Measurements from ENCODE around the gene NTM.

Gene NTM

DNA sequence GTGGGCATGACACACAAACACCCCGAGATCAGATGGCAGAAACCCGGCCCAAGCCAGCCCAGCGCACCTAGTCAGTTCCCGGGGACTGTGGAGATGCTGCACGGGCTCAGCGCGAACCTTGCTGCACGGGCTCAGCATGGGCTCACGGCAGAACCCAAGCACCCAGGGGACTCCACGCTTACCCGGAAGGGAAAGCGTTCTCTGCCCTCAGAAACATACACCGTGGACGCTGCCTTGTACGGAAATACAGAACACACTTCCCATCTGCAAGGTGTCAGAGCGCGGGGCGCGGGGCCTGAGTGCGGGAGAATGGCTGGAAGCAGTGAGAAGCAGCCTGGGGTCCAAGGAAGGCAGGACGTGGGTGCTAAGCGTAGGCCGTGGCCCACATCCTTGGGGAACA is 319.9 kb downstream of the NTM start:
- Histone ChIP-seq H3K27ac (no peak overlapping the region), H3K4me3 (no peak overlapping the region)

DNA sequence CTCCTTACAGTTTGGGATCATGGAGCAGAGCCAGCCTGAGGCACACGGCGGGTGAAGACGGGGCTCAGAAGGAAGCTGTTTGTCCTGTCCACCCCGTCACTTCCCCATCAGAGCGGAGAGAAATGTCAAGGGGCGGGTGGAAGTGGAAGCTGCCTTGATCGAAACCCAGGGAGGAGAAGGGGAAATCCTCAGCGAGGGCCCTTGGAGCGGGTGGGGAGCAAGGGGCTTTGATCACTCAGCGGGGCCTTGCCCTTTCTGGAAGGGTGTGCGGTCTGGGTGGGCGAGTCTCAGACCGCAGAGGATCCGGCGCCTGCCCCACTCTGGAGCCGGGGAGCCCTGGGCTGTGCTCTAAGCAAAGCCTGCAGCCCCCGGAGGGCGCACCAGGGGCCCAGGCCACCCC is 320.4 kb downstream of the NTM start:
- no peak overlapping the region for H3K4me3 ChIP-seq
- H3K27ac ChIP-seq = no peak overlapping the region

DNA sequence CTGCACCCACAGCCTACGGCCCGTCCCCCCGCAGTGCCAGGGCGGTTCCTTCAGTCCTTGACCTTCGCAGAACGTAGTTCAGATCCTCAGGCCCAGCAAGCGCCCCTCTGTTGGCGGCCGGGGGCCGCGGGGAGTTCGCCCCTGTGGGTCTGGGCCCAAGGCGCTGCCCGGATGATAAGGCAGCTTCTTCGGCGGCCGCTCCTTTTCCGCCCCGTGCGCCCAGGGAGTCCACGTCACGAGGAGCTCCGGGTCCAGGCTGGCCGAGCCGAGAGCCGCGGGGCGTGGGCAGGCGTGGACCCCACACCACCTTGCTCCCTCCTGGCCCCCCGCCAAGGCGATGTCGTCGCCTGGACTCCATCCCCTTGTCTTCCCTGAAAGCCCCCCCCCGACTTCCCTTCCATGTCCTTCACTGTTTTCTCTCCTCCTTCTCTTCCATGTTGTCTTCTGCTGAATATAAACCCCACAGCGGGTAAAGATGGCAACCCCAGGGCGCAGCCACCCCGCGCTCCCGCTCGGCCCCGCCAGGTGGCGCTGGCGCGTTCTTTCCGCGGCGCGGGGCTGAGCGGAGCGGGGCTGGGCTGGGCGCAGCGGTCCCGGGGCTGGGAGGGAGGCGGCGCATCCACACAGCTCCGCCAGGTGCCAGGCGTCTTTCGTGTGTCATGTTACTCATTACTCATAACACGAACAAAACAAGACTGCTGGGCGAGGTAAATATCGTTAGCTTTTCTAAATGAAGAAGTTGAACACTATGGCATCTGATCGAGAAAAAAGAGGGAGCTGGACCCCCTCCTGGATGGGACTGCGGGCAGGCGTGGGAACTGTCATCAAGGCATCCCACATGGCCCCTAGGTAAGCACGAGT is 321.0 kb downstream of the NTM start:
- Histone ChIP-seq H3K4me3 (no peak overlapping the region), H3K27ac (no peak overlapping the region)

DNA sequence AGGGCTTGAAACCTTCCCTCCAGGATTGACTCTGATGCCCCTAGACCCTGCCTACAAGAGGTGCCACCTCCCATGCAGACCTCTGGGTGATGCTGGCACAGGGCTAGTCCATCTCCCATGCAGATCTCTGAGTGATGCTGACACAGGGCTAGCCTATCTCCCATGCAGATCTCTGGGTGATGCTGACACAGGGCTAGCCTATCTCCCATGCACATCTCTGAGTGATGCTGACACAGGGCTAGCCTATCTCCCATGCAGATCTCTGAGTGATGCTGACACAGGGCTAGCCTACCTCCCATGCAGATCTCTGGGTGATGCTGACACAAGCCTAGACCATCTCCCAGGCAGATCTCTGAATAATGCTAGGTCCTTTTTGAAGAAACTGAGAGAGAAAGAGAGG is 321.7 kb downstream of the NTM start:
- Histone ChIP-seq H3K4me3 (no peak overlapping the region), H3K27ac (no peak overlapping the region)

DNA sequence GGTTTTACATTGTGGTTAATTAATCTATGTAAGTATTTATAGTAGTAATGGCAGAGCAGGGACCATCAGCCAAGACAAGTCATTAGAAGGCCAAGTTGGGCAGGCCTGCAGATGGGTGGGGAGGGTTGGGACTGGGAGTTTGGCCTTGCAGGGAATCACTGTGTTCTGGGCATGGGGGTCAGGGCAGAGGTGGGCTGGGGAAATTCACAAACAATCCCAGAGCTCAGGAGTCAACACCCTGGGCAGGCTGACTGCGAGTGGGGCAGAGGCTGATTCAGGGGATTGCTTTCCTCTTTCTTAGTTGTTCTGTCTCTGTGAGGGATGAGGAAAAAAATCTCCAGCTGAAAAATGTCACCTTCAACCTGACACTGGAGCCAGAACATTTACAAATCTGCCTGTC is 322.5 kb downstream of the NTM start:
- Histone ChIP-seq H3K27ac (no peak overlapping the region), H3K4me3 (no peak overlapping the region)

- Histone ChIP-seq H3K4me3 (no peak overlapping the region), H3K27ac (no peak overlapping the region)
These were observed 323.3 kb downstream of the NTM start for GRCh38 chr11:131693756-131694155.

DNA sequence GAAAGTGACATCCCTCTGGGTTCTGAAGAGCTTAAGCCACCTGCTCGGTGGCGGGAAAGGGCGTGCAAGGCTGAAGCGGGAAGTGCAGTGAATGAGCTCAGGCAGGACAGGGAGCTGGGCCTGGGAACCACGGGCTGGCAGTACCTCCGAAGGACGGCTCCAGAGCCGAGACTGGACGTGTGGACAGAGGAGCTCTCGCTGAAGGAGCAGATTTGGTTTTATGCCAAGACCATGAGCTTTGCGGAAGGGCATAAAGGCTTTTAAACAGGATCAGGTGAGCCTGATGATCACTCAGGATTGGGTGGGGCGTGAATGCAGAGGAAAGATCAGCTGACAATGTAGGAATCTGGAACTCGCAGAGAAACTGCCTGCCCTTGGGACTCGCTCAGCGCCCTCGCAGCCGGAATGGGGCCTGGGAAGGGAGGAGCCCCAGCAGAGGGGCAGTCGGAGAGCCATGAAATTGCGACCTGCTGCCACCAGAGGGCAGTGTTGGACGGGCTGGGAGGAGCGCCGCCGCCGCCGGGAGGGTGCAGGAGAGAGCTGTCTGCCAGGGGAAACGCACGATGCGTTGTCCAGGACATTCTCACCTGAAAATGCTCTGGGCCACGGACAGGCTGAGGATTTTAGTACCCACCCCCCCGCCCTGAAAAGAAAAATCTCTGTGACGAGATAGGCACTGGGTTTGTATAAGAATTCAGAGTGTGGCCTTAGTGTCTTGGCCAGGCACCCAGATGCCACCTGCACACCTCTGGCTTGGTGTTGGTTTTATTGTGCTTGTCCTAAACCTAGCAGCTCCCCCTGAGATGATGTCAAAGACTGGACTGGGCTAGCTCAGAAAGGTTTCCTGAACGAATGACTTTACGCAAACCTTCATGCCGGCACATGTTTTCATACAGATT is 324.4 kb downstream of the NTM start:
- H3K4me3 ChIP-seq = no peak overlapping the region

DNA sequence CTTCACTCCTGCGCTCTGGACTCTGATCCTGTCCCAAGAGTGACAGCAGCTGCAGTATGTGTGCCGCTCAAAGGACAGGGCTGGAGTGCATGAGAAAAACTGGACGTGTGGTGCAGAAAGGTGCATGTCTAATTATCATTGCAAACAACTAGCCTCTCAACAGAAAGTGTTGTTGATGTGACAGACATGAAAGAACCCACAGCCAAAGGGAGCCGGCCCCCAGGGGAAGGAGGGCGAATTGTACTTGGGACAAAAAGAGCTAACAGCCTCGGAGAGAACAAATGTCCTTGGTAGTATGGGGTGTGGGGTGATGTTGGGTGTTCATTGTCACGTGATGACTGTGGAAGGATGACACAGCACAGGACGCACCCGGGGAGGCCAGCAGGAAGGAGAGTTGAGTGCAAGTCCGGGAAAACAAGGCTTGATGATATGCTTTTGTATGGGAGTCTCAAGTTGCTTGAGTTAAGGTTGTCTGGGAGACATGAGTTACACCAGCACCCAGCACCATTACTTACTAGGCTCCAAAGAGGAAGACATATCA is 325.5 kb downstream of the NTM start:
- Histone ChIP-seq H3K27ac (no peak overlapping the region), H3K4me3 (no peak overlapping the region)

More for the DNA sequence above, 324.4 kb downstream of the NTM start:
- no peak overlapping the region for H3K27ac ChIP-seq

GRCh38 chr11:131696690-131697089 is 326.3 kb downstream of the NTM start:
- H3K27ac ChIP-seq = no peak overlapping the region

GRCh38 chr11:131703311-131703710 is 332.9 kb downstream of the NTM start:
- Histone ChIP-seq H3K4me3 (no peak overlapping the region), H3K27ac (no peak overlapping the region)

More at GRCh38 chr11:131696690-131697089, 326.3 kb downstream of the NTM start:
- no peak overlapping the region for H3K4me3 ChIP-seq

DNA sequence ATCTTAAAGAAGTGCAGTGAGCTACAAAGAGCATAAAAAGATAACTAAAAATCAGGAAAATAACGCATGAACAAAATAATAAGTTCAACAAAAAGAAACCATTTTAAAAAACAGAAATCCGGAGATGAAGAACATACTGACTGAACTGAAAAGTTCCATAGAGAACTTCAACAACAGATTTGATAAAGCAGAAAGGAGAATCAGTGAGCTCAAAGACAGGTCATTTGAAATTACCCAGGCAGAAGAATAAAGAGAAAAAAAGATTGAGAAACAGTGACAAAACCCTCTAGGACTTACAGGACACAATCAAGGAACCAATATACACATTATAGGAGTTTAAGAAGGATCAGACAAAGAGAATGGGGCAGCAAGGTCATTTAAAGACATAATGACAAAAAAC is 334.3 kb downstream of the NTM start:
- Histone ChIP-seq H3K27ac (no peak overlapping the region), H3K4me3 (no peak overlapping the region)

DNA sequence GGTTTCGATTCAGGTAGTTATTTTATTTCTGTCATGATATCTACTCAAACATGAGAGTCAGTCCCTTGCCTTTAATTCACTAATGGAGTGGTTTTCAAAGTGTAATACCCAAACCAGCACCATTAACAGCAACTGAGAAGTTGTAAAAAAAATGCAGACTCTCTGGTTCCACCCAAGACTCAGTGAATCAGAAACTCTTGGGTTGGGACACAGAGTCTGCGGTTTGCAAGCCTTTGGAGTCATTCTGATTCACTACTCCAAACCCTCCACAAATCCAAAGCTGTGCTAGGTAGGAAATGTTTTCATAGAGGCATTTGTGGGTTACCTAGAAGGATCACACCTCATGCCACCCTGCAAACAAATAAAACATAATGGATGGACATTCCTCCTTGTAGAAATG is 340.1 kb downstream of the NTM start:
- no peak overlapping the region for H3K4me3 ChIP-seq
- H3K27ac ChIP-seq = no peak overlapping the region

DNA sequence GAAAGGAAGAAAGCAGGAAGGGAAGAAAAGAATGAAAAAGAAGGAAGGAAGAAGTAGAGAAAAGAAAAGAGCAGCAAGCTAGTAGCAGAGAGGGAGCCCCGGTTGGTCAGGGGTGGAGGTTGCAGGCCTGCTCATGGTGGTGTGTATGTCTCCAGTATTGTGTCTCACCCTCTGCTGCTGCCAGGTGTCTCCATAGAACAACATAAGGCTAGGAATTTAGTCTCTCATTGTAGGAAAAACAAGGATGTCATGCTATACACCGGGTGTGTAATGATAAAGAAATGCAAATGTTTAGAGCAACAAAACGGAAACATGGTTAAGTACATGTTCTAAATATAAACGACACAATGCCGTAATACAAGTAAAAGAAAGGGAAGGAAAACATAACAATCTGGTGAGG is 342.5 kb downstream of the NTM start:
- no peak overlapping the region for H3K4me3 ChIP-seq
- no peak overlapping the region for H3K27ac ChIP-seq

GRCh38 chr11:131713529-131714134 is 343.2 kb downstream of the NTM start:
- Histone ChIP-seq H3K27ac (no peak overlapping the region), H3K4me3 (no peak overlapping the region)

DNA sequence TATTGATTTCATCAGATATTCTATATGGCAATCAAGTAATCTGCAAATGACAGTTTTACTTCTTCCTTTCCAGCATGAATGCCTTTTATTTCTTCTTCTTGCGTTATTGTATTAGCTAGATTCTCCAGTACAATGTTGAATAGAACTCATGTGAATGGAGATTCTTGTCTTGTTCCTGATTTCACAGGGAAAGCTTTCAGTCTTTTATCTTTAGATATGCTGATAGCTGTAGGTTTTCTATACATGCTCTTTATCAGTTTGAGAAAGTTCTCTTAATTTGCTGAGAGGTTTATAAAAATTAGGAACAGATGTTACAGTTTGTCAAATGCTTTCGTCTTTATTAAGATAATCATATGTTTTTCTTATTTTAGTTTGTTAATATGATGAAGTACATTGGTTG is 347.2 kb downstream of the NTM start:
- H3K27ac ChIP-seq = no peak overlapping the region
- no peak overlapping the region for H3K4me3 ChIP-seq

- Histone ChIP-seq H3K4me3 (no peak overlapping the region), H3K27ac (no peak overlapping the region)
These were observed 352.7 kb downstream of the NTM start for GRCh38 chr11:131723088-131723487.

- Histone ChIP-seq H3K4me3 (no peak overlapping the region), H3K27ac (no peak overlapping the region)
These were observed 354.1 kb downstream of the NTM start for GRCh38 chr11:131724436-131724975.

DNA sequence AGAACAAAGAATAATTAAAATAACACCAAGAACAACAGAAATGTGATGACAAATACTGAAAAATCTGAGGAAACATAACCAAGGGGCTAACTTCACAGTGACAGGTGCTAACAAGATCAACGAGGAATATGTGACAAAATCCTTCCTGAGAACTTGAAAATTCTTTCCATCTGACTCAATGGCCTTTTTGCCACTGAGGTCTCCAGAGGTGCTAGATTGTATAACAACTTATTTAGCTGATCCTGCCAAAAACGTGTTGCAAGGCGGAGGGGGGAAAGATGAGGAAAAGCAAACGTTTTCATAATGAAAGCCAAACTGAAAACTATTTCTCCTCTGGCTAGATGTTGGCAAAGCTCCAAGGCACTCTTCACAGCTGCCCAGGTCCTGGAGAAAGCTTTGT is 364.5 kb downstream of the NTM start:
- no peak overlapping the region for H3K4me3 ChIP-seq

DNA sequence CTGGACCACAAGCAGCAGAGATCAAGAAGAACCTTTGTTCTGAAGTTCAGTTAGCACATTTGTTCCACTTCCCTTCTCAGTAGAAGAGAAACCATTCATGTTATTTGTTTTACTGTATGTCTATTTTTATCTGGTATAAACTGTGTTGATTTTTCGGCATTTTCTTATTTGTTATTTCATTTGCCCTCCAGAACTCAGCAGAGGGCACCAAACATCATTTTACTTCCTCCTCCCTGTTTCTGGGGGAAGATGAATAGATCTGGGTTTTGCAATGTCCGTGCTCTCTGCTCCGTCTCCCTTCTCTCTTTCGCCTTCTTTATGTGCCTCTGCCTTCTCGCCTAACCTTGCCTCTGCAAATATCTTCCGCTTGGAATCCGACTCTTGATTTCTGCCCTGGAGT is 366.9 kb downstream of the NTM start:
- Histone ChIP-seq H3K4me3 (no peak overlapping the region), H3K27ac (no peak overlapping the region)

More for the DNA sequence above, 364.5 kb downstream of the NTM start:
- H3K27ac ChIP-seq = no peak overlapping the region

All from skin epidermis (tissue), 12 donors.